Measurements from ENCODE around the gene GRIFIN. TPM values are rescaled to one million over a fixed set of nuclear protein-coding genes. Genes with fewer than 3 reads are reported as not detected.

Gene GRIFIN
- total and polyA plus RNA-seq, 7 donors: not detected

- WGBS, 2 donors: 92 to 94% methylated on average over 14 of the region's 14 CpGs
- Histone ChIP-seq H3K9me3 (no peaks in the 10 kb centered on the region), H3K4me1 (peaks cover 0 to 7% (median 0%) of the 10 kb centered on the region in 4 donors), H3K27me3 (no peaks in the 10 kb centered on the region), H3K36me3 (no peaks in the 10 kb centered on the region), H3K4me3 (no peak overlapping the region), H3K27ac (no peak overlapping the region)
- intact Hi-C loops (cut with DNase I): no loop called here
- DNase-seq: no peak
- TF ChIP-seq EP300 (IDR thresholded peaks at IDR 0.05) (no peak), POLR2AphosphoS5 (IDR thresholded peaks at IDR 0.05) (no peak), POLR2A (IDR thresholded peaks at IDR 0.05) (no peak), CTCF (IDR thresholded peaks at IDR 0.05) (no peak)
Measured at GRCh38 chr7:2505401-2505800, 29.2 kb upstream of the GRIFIN start.

- H3K36me3 ChIP-seq: no peaks in the 10 kb centered on the region
- intact Hi-C loops (cut with DNase I): no loop called here
- H3K4me1 ChIP-seq: peaks cover 0 to 7% (median 0%) of the 10 kb centered on the region in 4 donors
- H3K27me3 ChIP-seq: no peaks in the 10 kb centered on the region
- TF ChIP-seq CTCF (IDR thresholded peaks at IDR 0.05) (no peak), POLR2AphosphoS5 (IDR thresholded peaks at IDR 0.05) (no peak), POLR2A (IDR thresholded peaks at IDR 0.05) (no peak), EP300 (IDR thresholded peaks at IDR 0.05) (no peak)
- H3K27ac ChIP-seq: no peak overlapping the region
- no peaks in the 10 kb centered on the region for H3K9me3 ChIP-seq
- 88 to 93% methylated on average over 19 of the region's 19 CpGs for WGBS, 2 donors
- DNase-seq: no peak
- H3K4me3 ChIP-seq: no peak overlapping the region
Measured at GRCh38 chr7:2504889-2505375, 28.7 kb upstream of the GRIFIN start.

GRCh38 chr7:2504128-2504888 lies 28.1 kb upstream of the GRIFIN start:
- H3K4me3 ChIP-seq: no peak overlapping the region
- no peak overlapping the region for H3K27ac ChIP-seq
- TF ChIP-seq EP300 (IDR thresholded peaks at IDR 0.05) (no peak), POLR2AphosphoS5 (IDR thresholded peaks at IDR 0.05) (no peak), POLR2A (IDR thresholded peaks at IDR 0.05) (no peak), CTCF (IDR thresholded peaks at IDR 0.05) (no peak)
- no peak for DNase-seq
- H3K9me3 ChIP-seq: no peaks in the 10 kb centered on the region
- WGBS, 2 donors: 82 to 89% methylated on average over 21 of the region's 21 CpGs
- peaks cover 0 to under 1% (median 0%) of the 10 kb centered on the region in 3 donors for H3K27me3 ChIP-seq
- no peaks in the 10 kb centered on the region for H3K36me3 ChIP-seq
- intact Hi-C loops (cut with DNase I): no loop called here
- peaks cover 0 to 7% (median 0%) of the 10 kb centered on the region in 4 donors for H3K4me1 ChIP-seq

GRCh38 chr7:2503056-2503941 lies 27.1 kb upstream of the GRIFIN start:
- no peaks in the 10 kb centered on the region for H3K36me3 ChIP-seq
- no peak overlapping the region for H3K27ac ChIP-seq
- intact Hi-C loops (cut with DNase I): no loop called here
- no peaks in the 10 kb centered on the region for H3K9me3 ChIP-seq
- TF ChIP-seq POLR2A (IDR thresholded peaks at IDR 0.05): no peak
- H3K4me1 ChIP-seq: peaks cover 0 to 3% (median 0%) of the 10 kb centered on the region in 4 donors
- peaks cover 0 to 10% (median 7%) of the 10 kb centered on the region in 3 donors for H3K27me3 ChIP-seq
- H3K4me3 ChIP-seq: no peak overlapping the region
- no peak for DNase-seq
- 67 to 80% methylated on average over 25 of the region's 25 CpGs for WGBS, 2 donors

- WGBS, 2 donors: 71 to 80% methylated on average over 13 of the region's 13 CpGs
- H3K9me3 ChIP-seq: no peaks in the 10 kb centered on the region
- H3K4me1 ChIP-seq: no peaks in the 10 kb centered on the region
- intact Hi-C loops (cut with DNase I): no loop called here
- no peak for TF ChIP-seq CTCF (IDR thresholded peaks at IDR 0.05)
- TF ChIP-seq POLR2A (IDR thresholded peaks at IDR 0.05): no peak
- TF ChIP-seq EP300 (IDR thresholded peaks at IDR 0.05): no peak
- no peak for TF ChIP-seq POLR2AphosphoS5 (IDR thresholded peaks at IDR 0.05)
- H3K36me3 ChIP-seq: no peaks in the 10 kb centered on the region
- no peak overlapping the region for H3K27ac ChIP-seq
- no peak overlapping the region for H3K4me3 ChIP-seq
- peaks cover 0 to 17% (median 12%) of the 10 kb centered on the region in 3 donors for H3K27me3 ChIP-seq
- no peak for DNase-seq
Measured at GRCh38 chr7:2502647-2502966, 26.4 kb upstream of the GRIFIN start.

Measured in sigmoid colon (tissue), 7 donors.